PC-9 (cell line): Measurements from ENCODE around the gene OR10H1. TPM values are rescaled to one million over a fixed set of nuclear protein-coding genes. Genes with fewer than 3 reads are reported as not detected.
"Not testable (repeated sequence)": the region's sequence is repeated elsewhere in the genome, so short reads cannot be mapped to it uniquely, and the experiment has no call there.

ENCODE experiments used
- BruUV-seq: library from RNA; stranded (reverse); fragments of 400-500 nt; replicated peaks from 2 replicates; lab custom pipeline; 2021; lab: Mats Ljungman, UMichigan
- CTCF ChIA-PET: fragments of 300-600 bp; sonication (Branson Sonifier 250); formaldehyde crosslinking; loops from one replicate; lab custom pipeline; 2022; ENCODE audit warnings: antibody characterized with exemption; lab: Charles Lee
- POLR2A ChIA-PET: fragments of 300-600 bp; sonication (Branson Sonifier 250); formaldehyde crosslinking; loops from one replicate; lab custom pipeline; 2022; ENCODE audit warnings: antibody characterized with exemption; ENCODE audit not compliant: unreplicated experiment; lab: Charles Lee
- DNase-seq, 2 experiments: peaks; one replicate each; pipeline versions ENCODE4 v3.0.0 to v3.0.0-alpha.2; 2015 to 2022; ENCODE audit warnings: mixed read lengths in 1 of 2
- H2AFZ ChIP-seq: fragments of 200-600 bp; sonication (generic); 2 replicates; pipeline ENCODE4 v1.8.1; 2017; ENCODE audit warnings: antibody characterized with exemption
- H3F3A ChIP-seq: fragments of 200-600 bp; sonication (generic); 2 replicates; pipeline ENCODE4 v1.8.1; 2017; ENCODE audit warnings: antibody characterized with exemption, mild to moderate bottlenecking, low read depth; ENCODE audit not compliant: insufficient read depth
- H3K27ac ChIP-seq: fragments of 200-600 bp; sonication (generic); 2 replicates; pipeline ENCODE4 v1.6.1; 2016; ENCODE audit warnings: mixed run types
- H3K27me3 ChIP-seq: fragments of 200-600 bp; sonication (generic); 2 replicates; pipeline ENCODE4 v1.6.1; 2016; ENCODE audit warnings: low read depth, mixed run types; ENCODE audit not compliant: insufficient read depth
- H3K36me3 ChIP-seq: fragments of 200-600 bp; sonication (generic); 2 replicates; pipeline ENCODE4 v1.6.1; 2016; ENCODE audit warnings: low read depth, mixed run types
- H3K4me1 ChIP-seq: fragments of 200-600 bp; sonication (generic); replicated peaks from 2 replicates; pipeline ENCODE4 v1.6.1; 2016; ENCODE audit warnings: mixed run types; ENCODE audit not compliant: insufficient read depth
- H3K4me2 ChIP-seq: fragments of 200-600 bp; sonication (generic); 2 replicates; pipeline ENCODE4 v1.6.1; 2017; ENCODE audit warnings: mixed run types
- H3K4me3 ChIP-seq: fragments of 200-600 bp; sonication (generic); 2 replicates; pipeline ENCODE4 v1.6.1; 2016; ENCODE audit warnings: mixed run types
- H3K79me2 ChIP-seq: fragments of 200-600 bp; sonication (generic); 2 replicates; pipeline ENCODE4 v1.6.1; 2017; ENCODE audit warnings: low read depth, mixed run types
- H3K9me2 ChIP-seq: fragments of 200-600 bp; sonication (generic); 2 replicates; pipeline ENCODE4 v1.8.1; 2017; ENCODE audit warnings: mild to moderate bottlenecking; ENCODE audit not compliant: insufficient read depth
- H3K9me3 ChIP-seq: fragments of 200-600 bp; sonication (generic); 2 replicates; pipeline ENCODE4 v1.8.1; 2016; ENCODE audit warnings: low read depth; ENCODE audit not compliant: insufficient read depth
- H4K20me1 ChIP-seq: fragments of 200-600 bp; sonication (generic); 2 replicates; pipeline ENCODE4 v1.8.1; 2017; ENCODE audit not compliant: insufficient read depth
- CTCF ChIP-seq: fragments of 200-600 bp; sonication (generic); conservative IDR thresholded peaks from 2 replicates; pipeline ENCODE4 v1.6.1; 2017; ENCODE audit warnings: mixed run types, antibody characterized with exemption, mild to moderate bottlenecking, moderate library complexity
- EZH2 ChIP-seq: fragments of 200-600 bp; sonication (generic); IDR thresholded peaks from 2 replicates; pipeline ENCODE4 v1.8.0; 2017; ENCODE audit warnings: antibody characterized with exemption, low read depth
- intact Hi-C: fragments of 100-400 bp; cut with micrococcal nuclease; formaldehyde crosslinking; loops from one replicate; pipeline ENCODE4 v1.10.0; 2022; ENCODE audit not compliant: unreplicated experiment
- total RNA-seq: library from RNA; stranded (reverse); gene quantifications from 2 replicates; pipeline ENCODE4 v1.2.3, GENCODE V29; 2021

OR10H1 gene
- total RNA-seq, 1 experiment from 2014 or later: 0.20 TPM

GRCh38 chr19:15834232-15834631, 18.8 kb upstream of the OR10H1 start:
- H4K20me1 ChIP-seq, DNase-seq, CTCF ChIA-PET, H3K27me3 ChIP-seq, H3K9me2 ChIP-seq, H3K9me3 ChIP-seq, BruUV-seq, H2AFZ ChIP-seq: not testable (repeated sequence)
- intact Hi-C loops: loop anchor here (10.0 kb wide), 1 partner anchor 101 kb away; the partner anchor contains the start of gene CYP4F11
- peaks cover 59% of the 10 kb centered on the region for H3K4me1 ChIP-seq
- POLR2A ChIA-PET: interaction anchor here (0.7 kb wide), 1 partner anchor 161 kb away, joined by 3 read pairs; the partner anchor contains the start of gene CYP4F12
- H3K79me2 ChIP-seq: peaks cover 60% of the 10 kb centered on the region
- H3K4me3 ChIP-seq: peak overlapping the region; percentile 64; the same call in 1 of the 2 replicates
- H3K36me3 ChIP-seq: peaks cover 47% of the 10 kb centered on the region
- peaks cover 91% of the 10 kb centered on the region for H3F3A ChIP-seq
- H3K4me2 ChIP-seq: peak overlapping the region; percentile 83
- H3K27ac ChIP-seq: peak overlapping the region; percentile 99

DNA sequence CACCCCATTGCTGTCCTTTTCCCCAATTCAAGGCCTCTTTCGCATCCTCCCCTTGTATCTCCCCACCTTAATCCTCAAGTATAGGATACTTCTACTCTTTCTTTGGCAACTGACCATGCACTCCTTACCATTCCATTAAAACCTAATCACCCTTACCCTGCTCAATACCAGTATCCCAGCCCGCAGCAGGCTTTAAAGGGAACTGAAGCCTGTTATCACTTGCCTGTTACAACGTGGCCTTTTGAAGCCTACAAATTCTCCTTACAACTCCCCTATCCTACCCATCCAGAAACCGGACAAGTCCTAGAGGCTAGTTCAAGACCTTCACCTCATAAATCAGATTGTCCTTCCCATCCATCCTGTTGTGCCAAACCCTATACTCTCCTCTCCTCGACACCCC, 16.2 kb upstream of the OR10H1 start:
- H3K4me2 ChIP-seq: peak overlapping the region; percentile 83

DNA sequence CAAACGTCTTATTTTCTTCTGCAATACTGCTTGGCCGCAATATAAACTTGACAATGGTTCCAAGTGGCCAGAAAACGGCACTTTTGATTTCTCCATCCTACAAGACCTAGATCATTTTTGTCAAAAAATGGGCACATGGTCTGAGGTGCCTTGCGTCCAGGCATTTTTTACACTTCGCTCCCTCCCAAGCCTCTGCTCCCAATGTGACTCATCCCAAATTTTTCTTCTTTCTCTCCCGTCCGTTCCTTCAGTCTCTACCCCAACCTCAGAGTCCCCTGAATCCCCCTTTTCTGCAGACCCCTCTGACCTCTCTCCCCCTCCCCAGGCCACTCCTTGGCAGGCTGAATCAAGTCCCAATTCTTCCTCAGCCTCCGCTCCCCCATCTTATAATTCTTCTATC, 14.3 kb upstream of the OR10H1 start:
- H3K27ac ChIP-seq: peak overlapping the region; percentile 99
- intact Hi-C loops: loop anchor here (2.0 to 10.0 kb wide), 3 partner anchors 105 to 189 kb away; partner anchors contain the start of genes CYP4F11, CYP4F12 and CYP4F3
- no peaks in the 10 kb centered on the region for H3K9me3 ChIP-seq
- BruUV-seq: no TSS peak
- peak overlapping the region; percentile 83 for H3K4me2 ChIP-seq
- H3F3A ChIP-seq: peaks cover 82% of the 10 kb centered on the region
- H3K4me1 ChIP-seq: peaks cover 57% of the 10 kb centered on the region
- H3K36me3 ChIP-seq: peaks cover 47% of the 10 kb centered on the region
- H4K20me1 ChIP-seq: no peaks in the 10 kb centered on the region
- no peaks in the 10 kb centered on the region for H3K9me2 ChIP-seq
- no peak overlapping the region for H2AFZ ChIP-seq
- H3K4me3 ChIP-seq: peak overlapping the region; percentile 64
- no peak for DNase-seq
- peaks cover 67% of the 10 kb centered on the region for H3K79me2 ChIP-seq
- TF ChIP-seq EZH2 (no peak), CTCF (no peak)
- POLR2A ChIA-PET: interaction anchor here (0.6 kb wide), 1 partner anchor 247 kb away, joined by 4 read pairs; no protein-coding TSS in a partner anchor
- H3K27me3 ChIP-seq: no peaks in the 10 kb centered on the region
- CTCF ChIA-PET: no interaction called here

More for the DNA sequence above, 16.2 kb upstream of the OR10H1 start:
- peaks cover 53% of the 10 kb centered on the region for H3K36me3 ChIP-seq
- intact Hi-C loops: loop anchor here (10.0 kb wide), 1 partner anchor 103 kb away; the partner anchor contains the start of gene CYP4F11
- peak overlapping the region; percentile 64 for H3K4me3 ChIP-seq
- H4K20me1 ChIP-seq: no peaks in the 10 kb centered on the region
- H3K27me3 ChIP-seq: no peaks in the 10 kb centered on the region
- peaks cover 72% of the 10 kb centered on the region for H3K79me2 ChIP-seq
- CTCF ChIA-PET: interaction anchor here (0.6 kb wide), 1 partner anchor 349 kb away, joined by 3 read pairs; no protein-coding TSS in a partner anchor
- H3K4me1 ChIP-seq: peaks cover 67% of the 10 kb centered on the region
- POLR2A ChIA-PET: interaction anchor here (0.5 kb wide), 1 partner anchor 76 kb away, joined by 3 read pairs; no protein-coding TSS in a partner anchor
- H3K9me3 ChIP-seq: no peaks in the 10 kb centered on the region
- BruUV-seq: no TSS peak
- H3K9me2 ChIP-seq: no peaks in the 10 kb centered on the region
- peak in 1 of 2 experiments; percentile 61 for DNase-seq
- no peak for TF ChIP-seq EZH2
- TF ChIP-seq CTCF: no peak
- H3F3A ChIP-seq: peaks cover 98% of the 10 kb centered on the region
- no peak overlapping the region for H2AFZ ChIP-seq
- peak overlapping the region; percentile 99 for H3K27ac ChIP-seq
